NCI-H2171 (cell line): ENCODE results near the gene ZNF555.

Experiments
- DNase-seq: peaks from one replicate; lab custom pipeline; 2025; lab: John Stamatoyannopoulos, UW

Gene ZNF555

DNA sequence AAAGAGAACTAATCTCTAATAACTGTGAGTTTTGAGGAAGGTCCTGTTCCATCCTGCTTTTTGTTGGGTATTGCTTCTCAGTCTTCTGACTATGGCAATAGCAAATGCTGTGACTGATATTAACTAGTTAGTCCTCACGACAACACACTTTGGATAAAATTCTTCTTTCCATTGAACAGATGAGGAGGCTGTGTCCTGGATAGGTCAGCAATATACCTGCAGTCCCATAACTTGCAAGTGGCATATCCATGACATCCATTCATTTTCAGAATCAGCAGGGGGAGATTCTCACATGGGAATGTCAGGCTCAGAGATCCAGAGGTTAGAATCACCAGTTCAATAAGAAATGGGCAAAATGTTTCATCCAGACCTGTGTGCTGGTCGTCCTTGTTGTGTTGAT lies 14.3 kb upstream of the ZNF555 start:
- no peak for DNase-seq

DNA sequence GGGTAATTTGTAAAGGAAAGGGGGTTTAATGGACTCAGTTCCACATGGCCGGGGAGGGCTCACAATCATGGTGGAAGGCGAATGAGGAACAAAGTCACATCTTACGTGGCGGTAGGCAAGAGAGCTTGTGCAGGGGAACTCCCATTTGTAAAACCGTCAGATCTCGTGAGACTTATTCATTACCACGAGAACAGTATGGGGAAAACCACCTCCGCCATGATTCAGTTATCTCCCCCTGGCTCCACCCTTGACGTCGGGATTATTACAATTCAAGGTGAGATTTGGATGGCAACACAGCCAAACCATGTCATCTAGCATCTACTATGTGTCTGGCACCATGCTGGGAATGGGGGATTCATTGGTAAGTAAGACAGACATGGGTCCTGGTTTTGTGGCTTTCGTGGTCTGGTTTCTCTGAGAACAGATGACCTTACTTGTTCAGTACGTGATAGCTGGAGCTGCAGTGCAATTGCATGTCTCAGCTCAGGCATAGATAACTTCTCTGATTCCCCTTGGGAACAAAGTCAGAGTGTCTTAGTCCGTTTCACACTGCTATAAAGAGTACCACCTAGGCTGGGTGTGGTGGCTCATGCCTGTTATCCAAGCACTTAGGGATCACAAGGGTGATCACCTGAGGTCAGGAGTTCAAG lies 13.3 kb upstream of the ZNF555 start:
- DNase-seq = no peak

DNA sequence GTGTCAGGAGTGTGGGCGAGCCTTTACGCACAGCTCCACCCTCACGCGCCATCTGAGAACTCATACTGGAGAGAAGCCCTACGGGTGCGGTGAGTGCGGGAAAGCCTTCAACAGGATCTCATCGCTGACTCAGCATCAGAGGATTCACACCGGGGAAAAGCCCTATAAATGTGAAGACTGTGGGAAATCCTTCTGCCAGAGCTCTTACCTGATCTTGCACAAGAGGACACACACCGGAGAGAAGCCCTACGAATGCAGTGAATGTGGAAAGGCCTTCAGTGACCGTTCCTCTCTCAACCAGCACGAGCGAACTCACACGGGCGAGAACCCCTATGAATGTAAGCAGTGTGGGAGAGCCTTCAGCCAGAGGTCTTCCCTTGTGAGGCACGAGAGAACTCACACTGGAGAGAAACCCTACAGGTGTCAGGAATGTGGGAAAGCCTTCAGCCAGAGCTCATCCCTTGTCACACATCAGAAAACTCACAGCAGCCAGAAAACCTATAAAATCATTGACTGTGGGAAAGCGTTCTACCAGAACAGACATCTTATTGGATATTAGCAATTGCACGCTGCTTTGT lies 6.9 kb upstream of the ZNF555 start:
- no peak for DNase-seq

DNA sequence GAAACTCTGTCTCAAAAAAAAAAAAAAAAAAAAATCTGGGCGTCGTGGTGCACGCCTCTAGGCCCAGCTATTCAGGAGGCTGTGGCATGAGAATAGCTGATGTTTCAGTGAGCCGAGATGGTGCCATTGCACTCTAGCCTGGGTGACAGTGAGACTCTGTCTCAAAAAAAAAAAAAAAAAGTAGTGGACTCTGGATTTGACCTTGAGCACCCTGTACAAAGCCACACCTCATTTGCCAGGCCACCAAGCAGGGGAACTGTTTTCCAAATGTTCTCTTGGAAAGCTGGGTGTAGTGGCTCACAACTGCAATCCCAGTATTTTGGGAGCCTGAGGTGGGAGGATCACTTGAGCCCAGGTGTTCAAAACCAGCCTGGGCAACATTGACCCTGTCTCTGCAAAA lies 3.8 kb upstream of the ZNF555 start:
- no peak for DNase-seq

DNA sequence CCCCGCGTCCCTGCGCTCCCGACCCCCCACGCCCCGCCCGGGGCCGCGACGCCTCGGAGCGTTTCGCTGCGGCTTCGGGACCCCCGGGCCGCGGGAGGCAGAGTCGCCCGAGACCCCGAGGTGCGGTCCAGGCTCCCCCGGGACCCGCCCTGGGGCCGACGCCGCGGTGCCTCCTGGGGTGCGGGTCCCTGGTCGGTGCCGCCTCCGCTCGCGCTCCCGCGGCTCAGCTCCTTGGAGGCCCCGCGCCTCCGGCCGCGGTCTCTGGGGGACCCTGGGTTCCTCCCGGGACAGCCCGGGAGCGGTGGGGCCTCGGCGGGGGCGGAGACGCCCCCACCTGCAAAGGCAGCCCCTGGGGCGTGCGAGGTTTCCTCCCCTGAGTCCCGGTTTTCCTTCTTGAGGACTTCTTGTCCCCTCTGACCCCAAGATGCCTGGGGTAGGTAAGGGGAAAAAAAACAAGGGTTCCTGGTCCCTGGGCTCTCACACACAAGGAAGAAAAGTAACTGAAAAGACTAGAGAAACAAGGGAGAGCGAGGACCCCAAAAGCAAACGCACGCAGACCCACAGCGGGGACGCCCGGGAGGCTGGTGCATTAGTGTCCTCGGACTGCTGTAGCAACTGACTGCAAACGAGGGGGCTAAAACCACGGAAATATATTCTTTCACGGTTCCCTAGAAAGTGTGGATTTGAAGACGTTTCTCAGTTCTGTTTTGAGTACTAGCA lies 740 bp downstream of the ZNF555 start:
- DNase-seq = no peak

DNA sequence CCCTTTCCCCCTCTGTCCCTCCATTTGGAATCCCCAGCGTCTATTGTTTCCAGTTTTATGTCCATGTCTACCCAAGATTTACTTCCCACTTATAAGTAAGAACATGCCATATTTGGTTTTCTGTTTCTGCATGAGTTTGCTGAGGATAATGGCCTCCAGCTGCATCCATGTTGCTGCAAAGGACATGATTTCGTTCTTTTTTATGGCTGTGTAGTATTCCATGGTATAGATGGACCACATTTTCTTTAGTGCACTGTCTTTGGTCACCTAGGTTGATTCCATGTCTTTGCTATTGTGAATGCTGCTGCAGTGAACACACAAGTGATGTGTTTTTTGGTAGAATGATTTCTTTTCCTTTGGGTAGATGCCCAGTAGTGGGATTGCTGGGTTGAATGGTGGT lies 3.8 kb downstream of the ZNF555 start:
- no peak for DNase-seq

DNA sequence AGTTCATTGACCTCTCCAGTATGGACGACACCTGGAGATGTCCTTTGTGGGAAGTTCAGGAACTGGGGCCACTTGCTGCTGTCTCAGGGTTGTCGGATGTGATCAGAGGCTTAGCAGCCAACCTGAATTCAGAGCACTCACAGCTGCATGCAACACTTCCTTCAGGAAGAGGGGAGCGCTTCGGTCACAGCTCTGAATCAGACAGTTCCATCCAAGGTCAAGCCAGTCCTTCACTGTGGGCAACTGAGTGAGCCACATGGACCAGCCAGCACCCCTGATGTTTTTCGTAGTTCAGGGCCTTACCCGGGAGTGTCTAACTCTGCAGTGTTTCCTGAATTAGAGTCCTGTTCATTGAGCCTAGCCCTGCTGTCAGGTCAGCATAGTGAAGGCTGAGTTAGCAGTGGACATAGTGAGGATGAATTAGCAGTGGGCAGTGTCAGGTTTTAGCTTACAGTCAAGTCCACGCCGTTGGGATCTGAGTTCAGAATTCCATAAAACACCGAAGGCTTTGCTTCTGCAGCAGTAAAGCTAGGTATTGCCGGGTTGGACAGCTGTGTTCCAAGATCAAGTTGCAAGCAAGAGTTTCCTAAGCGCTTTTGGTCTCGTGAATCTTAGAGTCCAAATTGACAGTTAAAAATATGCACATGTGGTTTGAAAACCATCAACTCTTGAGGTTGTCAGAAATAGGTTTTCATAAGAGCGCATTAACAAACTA lies 5.1 kb downstream of the ZNF555 start:
- DNase-seq = no peak

DNA sequence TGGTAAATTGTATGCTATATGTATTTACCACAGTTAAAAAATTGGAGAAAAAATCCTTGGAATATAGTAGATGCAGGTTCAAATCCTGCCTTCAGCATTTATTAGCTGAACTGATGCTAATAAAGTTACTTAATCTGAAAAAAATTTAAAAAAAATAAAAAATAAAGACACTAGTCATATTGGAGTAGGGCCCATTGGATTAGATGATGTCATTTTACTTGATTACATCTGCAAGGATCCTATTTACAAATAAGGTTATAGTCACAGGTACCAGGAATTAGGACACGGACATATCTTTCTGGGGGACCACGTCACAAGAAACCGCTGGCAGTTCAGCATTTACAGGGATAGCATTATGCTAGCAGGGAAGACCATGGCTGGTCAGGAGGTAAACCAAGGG lies 6.2 kb downstream of the ZNF555 start:
- no peak for DNase-seq

DNA sequence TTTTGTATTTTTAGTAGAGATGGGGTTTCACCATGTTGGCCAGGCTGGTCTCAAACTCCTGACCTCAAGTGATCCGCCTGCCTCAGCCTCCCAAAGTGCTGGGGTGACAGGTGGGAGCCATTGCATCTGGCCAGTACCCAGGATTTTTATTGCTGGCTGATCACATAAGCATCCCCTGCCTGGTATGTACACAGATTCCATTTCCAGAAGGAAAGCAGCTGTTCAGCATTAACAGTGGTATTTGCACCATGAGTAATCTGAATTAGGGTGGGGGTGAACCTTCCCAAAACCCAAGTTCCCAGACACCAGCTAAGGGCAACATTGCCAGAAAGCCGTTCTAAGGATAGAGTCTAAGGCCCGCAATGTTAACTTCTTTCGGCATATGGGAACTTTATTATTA lies 7.3 kb downstream of the ZNF555 start:
- no peak for DNase-seq

DNA sequence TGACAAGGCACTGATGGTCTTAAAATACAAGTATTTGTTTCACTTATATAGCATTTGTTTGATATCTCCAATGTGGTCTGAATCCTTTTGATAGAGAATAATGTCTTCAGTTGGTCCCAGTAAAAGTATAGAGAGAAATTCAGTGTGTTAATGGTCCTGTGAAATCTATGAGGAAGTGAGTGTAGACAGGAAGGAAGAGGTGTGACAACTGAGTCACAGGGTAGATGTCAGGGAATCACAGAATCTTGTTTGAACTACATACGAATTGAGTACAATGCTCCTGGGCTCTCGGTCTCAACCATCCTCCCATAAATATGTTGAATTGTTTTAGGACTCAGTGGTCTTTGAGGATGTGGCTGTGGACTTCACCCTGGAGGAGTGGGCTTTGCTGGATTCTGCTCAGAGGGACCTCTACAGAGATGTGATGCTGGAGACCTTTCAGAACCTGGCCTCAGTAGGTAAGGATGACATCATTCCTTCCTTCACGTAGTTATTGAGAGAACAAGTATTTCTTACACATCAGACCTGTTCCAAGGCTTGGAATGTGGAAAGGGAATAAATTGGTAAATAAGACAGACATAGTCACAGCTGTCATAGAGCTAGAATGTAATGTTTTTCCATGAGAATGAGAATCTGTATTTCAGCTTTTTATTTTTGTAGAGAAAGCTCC lies 9.1 kb downstream of the ZNF555 start:
- no peak for DNase-seq

DNA sequence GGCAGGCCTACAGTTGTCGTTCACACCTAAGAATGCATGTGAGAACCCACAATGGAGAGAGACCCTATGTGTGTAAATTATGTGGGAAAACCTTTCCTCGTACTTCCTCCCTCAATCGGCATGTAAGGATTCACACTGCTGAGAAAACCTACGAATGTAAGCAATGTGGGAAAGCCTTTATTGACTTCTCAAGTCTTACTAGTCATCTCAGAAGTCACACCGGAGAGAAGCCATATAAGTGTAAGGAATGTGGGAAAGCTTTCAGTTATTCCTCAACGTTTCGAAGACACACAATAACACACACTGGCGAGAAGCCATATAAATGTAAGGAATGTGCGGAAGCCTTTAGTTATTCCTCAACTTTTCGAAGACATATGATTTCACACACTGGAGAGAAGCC lies 11.3 kb downstream of the ZNF555 start:
- DNase-seq = no peak

DNA sequence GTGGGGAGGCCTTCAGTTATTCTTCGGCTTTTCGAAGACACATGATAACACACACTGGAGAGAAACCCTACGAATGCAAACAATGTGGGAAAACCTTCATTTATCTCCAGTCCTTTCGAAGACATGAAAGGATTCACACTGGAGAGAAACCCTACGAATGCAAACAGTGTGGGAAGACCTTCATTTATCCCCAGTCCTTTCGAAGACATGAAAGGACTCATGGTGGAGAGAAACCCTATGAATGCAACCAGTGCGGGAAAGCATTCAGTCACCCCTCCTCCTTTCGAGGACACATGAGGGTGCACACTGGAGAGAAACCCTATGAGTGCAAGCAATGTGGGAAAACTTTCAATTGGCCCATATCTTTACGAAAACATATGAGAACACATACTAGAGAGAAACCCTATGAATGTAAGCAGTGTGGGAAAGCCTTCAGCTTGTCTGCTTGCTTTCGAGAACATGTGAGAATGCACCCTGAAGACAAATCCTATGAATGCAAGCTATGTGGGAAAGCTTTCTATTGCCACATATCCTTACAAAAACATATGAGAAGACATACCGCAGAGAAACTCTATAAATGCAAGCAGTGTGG lies 11.8 kb downstream of the ZNF555 start:
- DNase-seq = no peak

DNA sequence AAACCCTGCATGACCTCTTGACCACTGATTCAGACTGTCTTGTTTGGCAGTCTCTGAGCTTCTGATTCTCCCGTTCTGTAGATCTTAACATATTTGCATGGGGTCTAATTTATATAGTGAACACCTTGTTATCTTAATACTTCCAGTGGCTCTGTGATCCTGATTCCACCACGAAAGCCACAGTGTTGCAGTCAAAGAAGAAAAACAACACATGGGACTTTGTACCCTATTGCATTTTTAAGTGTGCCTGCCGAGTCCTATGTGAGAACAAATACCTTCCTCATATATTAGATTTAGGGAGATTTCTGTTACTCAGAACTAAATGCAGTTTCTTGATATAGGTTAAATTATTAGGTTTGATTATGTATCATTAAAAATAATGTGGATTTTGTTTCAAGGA lies 13.6 kb downstream of the ZNF555 start:
- no peak for DNase-seq

DNA sequence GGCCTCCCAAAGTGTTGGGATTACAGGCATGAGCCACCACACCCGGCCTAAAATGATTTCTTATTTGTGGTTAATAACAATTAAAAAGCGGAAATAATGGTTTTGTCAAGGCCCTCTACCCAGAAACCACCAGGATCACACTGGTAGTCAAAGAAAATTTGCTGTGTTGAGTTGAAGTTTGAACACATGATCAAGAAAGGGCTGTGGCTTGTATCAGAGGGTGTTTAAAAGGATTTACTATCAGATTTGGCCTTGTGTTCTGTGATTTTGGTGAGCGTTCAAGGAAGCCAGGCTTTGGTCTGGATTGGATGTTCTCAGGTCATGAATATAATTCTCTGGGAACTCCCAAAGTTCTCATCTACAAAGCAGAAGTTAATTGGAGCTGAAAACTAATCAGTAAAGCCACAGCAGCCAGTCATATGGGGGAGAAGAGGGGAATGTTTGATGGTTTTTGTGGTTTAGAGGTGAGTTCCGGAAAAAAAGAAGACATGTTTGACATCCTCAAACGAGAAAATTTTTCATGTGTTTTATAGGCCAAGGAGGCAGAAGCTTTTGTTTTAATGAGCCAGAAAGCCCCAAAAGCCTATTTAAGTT lies 15.3 kb downstream of the ZNF555 start:
- no peak for DNase-seq

DNA sequence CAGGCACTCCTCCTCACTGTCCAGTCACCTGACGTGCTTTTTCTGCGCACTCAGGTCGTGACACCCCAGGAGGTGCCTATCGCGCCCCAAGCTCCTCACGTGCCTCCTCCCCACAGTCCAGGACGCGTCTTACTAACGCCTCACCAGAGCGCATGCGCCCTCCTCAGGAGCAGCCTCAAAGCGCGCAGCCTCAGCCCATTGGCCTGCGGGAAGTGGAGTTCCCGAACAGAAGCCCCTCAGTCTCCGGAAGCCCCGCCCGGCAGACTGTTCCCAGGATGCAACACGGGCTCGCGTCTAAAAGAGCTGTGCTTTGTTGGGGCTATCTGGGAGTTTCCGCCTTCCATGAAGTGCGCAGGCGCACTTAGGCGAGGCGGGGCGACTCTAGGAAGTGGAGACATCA lies 17.6 kb downstream of the ZNF555 start:
- DNase-seq = no peak

DNA sequence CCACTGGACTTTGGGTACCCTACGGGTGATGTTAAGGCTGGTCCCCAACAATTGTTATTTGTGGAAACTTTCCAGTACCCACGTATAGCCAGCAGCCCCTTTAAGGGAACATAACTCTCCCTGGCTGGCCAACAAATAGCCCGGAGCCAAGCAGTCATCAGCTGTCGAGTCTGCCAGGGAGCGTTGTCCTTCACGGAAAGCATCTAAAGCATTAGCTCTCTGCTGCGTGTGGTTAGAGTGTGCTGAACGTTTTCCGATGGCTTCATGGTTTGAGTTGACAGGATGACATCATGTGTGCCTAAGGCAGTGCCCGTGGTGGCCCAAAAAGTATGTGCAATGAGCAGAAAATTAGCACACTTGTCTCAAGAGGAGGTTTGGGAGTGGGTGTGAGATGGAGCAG lies 22.5 kb downstream of the ZNF555 start:
- DNase-seq = no peak

DNA sequence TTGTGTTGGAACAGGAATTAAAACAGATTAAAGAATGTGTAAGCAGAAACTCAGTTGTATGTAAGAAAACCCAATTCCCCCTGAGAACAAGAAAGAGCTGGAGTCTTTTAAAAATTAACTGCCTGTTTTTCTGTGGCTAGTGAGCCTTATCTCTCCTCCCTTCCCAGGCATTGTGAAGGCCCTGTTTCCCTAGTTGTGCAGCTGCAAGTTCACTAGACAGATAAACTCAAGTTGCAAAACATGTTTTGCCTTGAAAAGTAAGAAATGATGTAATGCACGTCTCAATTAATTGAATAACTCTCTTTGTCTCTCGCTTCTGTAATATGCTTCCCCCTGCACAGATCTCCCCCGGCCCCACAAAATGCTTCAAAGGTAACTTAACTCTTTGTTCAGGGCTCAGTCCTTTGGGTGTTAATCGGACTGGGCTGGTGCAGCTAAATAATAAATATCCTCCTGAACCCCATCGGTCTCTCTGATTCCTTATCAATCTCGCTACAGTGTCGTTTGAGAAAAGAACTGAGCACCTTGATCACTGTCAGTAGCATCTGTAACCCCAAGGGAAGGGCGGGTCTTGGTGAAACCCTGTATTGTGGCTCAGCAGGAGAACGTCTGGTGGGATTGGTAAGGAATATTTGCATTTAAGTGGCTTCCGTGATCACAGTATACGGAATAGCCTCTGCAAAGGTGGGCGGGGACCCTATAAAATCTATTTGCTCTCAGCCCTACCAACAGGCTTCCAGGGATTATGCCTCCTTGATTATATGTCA lies 24.2 kb downstream of the ZNF555 start:
- no peak for DNase-seq

DNA sequence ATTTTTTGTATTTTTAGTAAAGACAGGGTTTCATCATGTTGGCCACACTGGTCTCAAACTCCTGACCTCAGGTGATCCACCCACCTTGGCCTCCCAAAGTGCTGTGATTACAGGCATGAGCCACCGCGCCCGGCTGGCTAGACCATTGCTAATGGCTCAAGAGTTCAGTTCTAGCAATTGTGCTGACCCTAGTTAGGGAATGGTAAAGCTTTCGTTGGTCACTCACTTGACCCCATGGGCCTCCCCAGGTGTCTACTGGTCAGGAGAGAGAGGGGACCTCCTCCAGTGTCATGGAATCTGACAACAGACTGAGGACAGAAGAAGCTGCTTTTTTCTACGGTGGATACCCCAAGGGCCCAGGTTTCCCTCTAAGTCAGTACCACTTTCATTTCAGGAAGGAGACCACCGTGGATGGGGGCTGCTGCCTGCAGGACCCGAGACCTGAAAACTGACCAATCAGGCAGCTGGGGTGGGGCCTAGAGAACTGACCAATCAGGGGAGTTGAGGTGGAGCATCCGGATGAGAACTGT lies 25.3 kb downstream of the ZNF555 start:
- no peak for DNase-seq

DNA sequence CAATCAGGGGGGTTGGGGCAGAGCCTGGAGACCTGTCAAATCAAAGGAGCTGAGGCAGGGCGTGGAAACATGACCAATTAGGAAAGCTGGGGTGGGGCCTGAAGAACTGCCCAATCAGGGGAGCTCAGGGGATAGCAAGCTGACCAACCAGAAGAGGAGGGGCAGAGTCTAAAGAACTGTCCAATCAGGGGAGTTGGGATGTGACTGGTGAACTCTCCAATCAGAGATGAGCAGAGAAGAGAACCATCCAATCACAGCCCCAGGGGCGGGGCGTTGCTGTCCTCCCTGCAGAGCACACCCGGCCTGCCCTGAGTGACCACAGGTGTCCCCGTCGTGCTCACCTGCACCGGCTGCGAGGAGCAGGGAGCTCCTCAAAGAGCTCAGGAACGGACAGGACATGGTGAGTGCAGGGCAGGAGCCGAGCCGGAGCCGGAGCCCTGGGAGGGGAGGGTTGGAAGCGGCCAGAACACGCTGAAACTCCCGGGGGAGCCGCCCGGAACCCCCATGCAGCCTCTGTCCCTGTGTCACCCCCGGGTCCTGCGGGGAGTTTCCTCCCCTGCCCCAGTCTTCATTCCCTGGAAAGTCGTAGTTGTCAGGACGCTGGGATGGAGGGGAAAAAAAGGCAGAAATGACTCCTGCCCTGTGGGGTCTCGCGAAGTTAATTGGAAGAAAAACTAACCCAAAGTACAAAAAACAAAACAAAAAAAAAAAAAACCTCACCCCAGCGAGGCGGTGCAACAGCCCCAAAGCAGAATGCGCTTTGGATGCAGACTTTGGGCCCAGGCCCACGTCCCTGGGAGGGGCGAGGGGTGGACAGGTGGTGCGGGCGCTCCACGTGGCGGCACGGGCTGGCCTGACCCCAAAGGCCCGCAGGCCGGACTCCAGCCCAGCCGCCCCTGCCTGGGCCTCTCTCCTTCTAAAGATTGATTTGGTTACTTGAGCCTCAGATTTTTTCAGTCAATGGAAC lies 26.0 kb downstream of the ZNF555 start, which contains the start of gene ZNF556:
Gene ZNF556 (plus strand): TSS at position 311 of the 967 bp plus-strand sequence. CDS start 87 bp downstream, at position 398.
- DNase-seq = no peak
